Natural killer cell (primary cell): ENCODE results near the gene SPEF2. TPM values are rescaled to one million over a fixed set of nuclear protein-coding genes. Genes with fewer than 3 reads are reported as not detected.

Experiments used
- ATAC-seq, 3 donors: fragments of 150-1000 bp in 2 of 3; fragments of 200-7000 bp in 1 of 3; cut with Tn5 transposase; 1 replicate in 1 of 3; 2 replicates in 2 of 3; pipeline ENCODE4 v1.10.0; 2021; ENCODE audit warnings: mild to moderate bottlenecking in 2 of 3, moderate library complexity in 2 of 3
- DNase-seq, 2 donors: peaks; one replicate each; pipeline versions ENCODE4 v3.0.0 to v3.0.0-alpha.2; 2013 to 2021; ENCODE audit warnings: mixed read lengths in 1 of 2
- H3K27ac ChIP-seq: one replicate; pipeline ENCODE4 v1.5.1; 2013; ENCODE audit warnings: mild to moderate bottlenecking, low read length
- H3K27me3 ChIP-seq: one replicate; pipeline ENCODE4 v1.6.1; 2013; ENCODE audit warnings: low read length; ENCODE audit not compliant: control insufficient read depth, insufficient read depth
- H3K36me3 ChIP-seq: one replicate; pipeline ENCODE4 v1.6.1; 2013; ENCODE audit warnings: low read length; ENCODE audit not compliant: control insufficient read depth, insufficient read depth
- H3K4me1 ChIP-seq: one replicate; pipeline ENCODE4 v1.6.1; 2013; ENCODE audit warnings: low read length; ENCODE audit not compliant: control insufficient read depth, insufficient read depth
- H3K4me3 ChIP-seq: one replicate; pipeline ENCODE4 v1.5.1; 2013; ENCODE audit warnings: low read length
- H3K9me3 ChIP-seq: one replicate; pipeline ENCODE4 v1.6.1; 2013; ENCODE audit warnings: low read length; ENCODE audit not compliant: control insufficient read depth, insufficient read depth
- H3K27ac Mint-ChIP-seq, 2 donors: one replicate each; pipeline ENCODE4 v1.8.0; 2022; ENCODE audit warnings: mild to moderate bottlenecking in 2 of 2, mixed read lengths in 2 of 2, moderate library complexity in 1 of 2
- H3K27me3 Mint-ChIP-seq, 2 donors: one replicate each; pipeline ENCODE4 v1.8.0; 2022; ENCODE audit warnings: low read depth in 2 of 2, mixed read lengths in 2 of 2
- H3K36me3 Mint-ChIP-seq: one replicate; pipeline ENCODE4 v1.8.0; 2022; ENCODE audit warnings: mixed read lengths
- H3K4me1 Mint-ChIP-seq, 2 donors: one replicate each; pipeline ENCODE4 v1.8.0; 2022; ENCODE audit warnings: mixed read lengths in 2 of 2
- H3K4me3 Mint-ChIP-seq: one replicate; pipeline ENCODE4 v1.8.0; 2022; ENCODE audit warnings: mild to moderate bottlenecking, moderate library complexity, mixed read lengths
- H3K9me3 Mint-ChIP-seq, 2 donors: one replicate each; pipeline ENCODE4 v1.8.0; 2022; ENCODE audit warnings: mixed read lengths in 2 of 2
- WGBS: methylation state at CpG from one replicate; pipeline ENCODE4 v1.1.7; 2013; ENCODE audit warnings: missing lambda C conversion rate; ENCODE audit not compliant: insufficient coverage; 5-methylcytosine and 5-hydroxymethylcytosine counted together
- intact Hi-C: fragments of 100-400 bp; cut with micrococcal nuclease; formaldehyde crosslinking; loops from one replicate; pipeline ENCODE4 v1.14.2; 2022
- total RNA-seq, 4 donors: library from RNA; stranded (reverse); fragments of 120-200 nt in 1 of 4; gene quantifications; one replicate each; pipeline versions ENCODE4 v1.2.3 to v1.2.4, GENCODE V29; 2013 to 2022
- TF ChIP-seq, protein P1 (sequence below): fragments of 200-600 bp; IDR thresholded peaks from one replicate; pipeline ENCODE4 v1.8.0; 2022; ENCODE audit warnings: antibody characterized with exemption

Gene SPEF2
- total RNA-seq, 3 donors from 2014 or later (not counting 1 experiment from before 2014, with no cell fraction given), result 6.2 to 13.1 (median 8.5) TPM

DNA sequence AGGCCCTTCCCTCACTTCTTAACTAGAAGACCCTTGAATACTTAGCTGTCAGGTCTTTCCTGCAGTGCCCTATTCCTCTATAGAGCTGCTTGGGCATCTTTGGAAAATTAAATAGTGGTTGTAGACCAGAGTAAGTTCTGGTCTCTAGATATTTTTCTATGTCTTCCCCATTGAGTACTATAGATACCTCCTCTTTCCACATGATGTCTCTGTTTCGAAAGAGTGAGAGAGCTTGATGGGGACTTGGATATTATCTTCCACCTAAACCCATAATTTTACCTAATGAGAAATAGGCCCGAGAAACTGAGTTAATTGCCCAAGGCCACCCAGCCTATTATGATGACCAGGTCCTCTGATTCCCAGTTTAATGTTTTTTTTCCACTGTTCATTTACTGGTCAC lies 40.2 kb downstream of the SPEF2 start:
- TF ChIP-seq, protein P1, sequence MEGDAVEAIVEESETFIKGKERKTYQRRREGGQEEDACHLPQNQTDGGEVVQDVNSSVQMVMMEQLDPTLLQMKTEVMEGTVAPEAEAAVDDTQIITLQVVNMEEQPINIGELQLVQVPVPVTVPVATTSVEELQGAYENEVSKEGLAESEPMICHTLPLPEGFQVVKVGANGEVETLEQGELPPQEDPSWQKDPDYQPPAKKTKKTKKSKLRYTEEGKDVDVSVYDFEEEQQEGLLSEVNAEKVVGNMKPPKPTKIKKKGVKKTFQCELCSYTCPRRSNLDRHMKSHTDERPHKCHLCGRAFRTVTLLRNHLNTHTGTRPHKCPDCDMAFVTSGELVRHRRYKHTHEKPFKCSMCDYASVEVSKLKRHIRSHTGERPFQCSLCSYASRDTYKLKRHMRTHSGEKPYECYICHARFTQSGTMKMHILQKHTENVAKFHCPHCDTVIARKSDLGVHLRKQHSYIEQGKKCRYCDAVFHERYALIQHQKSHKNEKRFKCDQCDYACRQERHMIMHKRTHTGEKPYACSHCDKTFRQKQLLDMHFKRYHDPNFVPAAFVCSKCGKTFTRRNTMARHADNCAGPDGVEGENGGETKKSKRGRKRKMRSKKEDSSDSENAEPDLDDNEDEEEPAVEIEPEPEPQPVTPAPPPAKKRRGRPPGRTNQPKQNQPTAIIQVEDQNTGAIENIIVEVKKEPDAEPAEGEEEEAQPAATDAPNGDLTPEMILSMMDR, result no peak
- 71% methylated on average over 1 of the region's 2 CpGs for WGBS
- intact Hi-C loops, result no loop called here
- no peak overlapping the region for H3K27ac Mint-ChIP-seq
- no peaks in the 10 kb centered on the region for H3K27me3 ChIP-seq
- no peaks in the 10 kb centered on the region for H3K9me3 ChIP-seq
- DNase-seq, result peak in 1 of 2 donors; percentile 39
- no peak overlapping the region for H3K27ac ChIP-seq
- H3K4me1 Mint-ChIP-seq, result no peaks in the 10 kb centered on the region
- H3K36me3 Mint-ChIP-seq, result peaks cover 7% of the 10 kb centered on the region
- H3K9me3 Mint-ChIP-seq, result peaks cover 0 to 4% of the 10 kb centered on the region in 2 donors
- ATAC-seq, result no peak
- no peak overlapping the region for H3K4me3 ChIP-seq
- H3K4me1 ChIP-seq, result no peaks in the 10 kb centered on the region
- no peaks in the 10 kb centered on the region for H3K27me3 Mint-ChIP-seq
- H3K36me3 ChIP-seq, result no peaks in the 10 kb centered on the region
- H3K4me3 Mint-ChIP-seq, result no peak overlapping the region

DNA sequence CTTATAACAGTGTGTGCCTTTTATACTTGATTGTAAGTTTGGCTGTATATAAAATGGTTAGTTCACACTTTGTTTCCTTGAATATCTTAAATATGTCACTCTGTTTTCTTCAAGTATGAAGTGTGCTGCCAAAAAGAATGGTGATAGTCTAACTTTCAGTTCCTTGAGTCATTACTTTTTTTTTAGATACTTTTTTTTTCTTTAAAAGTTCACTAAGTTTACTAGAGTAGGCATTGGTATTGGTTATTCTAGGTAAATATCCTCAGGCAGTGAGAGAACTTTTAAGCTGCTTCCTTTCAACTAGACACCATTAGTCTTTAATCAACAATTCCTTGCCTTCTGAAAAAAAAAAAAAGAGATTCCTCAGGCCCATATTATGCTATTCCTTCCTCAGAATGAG lies 41.9 kb downstream of the SPEF2 start:
- Histone ChIP-seq H3K9me3 (no peaks in the 10 kb centered on the region), H3K36me3 (no peaks in the 10 kb centered on the region), H3K4me3 (no peak overlapping the region), H3K27ac (no peak overlapping the region), H3K4me1 (no peaks in the 10 kb centered on the region), H3K27me3 (no peaks in the 10 kb centered on the region)
- Mint-ChIP-seq H3K4me3 (no peak overlapping the region), H3K36me3 (peaks cover 7% of the 10 kb centered on the region), H3K27ac (no peak overlapping the region), H3K9me3 (peaks cover 0 to 4% of the 10 kb centered on the region in 2 donors), H3K4me1 (peaks cover 0 to 10% of the 10 kb centered on the region in 2 donors), H3K27me3 (no peaks in the 10 kb centered on the region)
- DNase-seq (no peak), ATAC-seq (no peak)
- intact Hi-C loops, result no loop called here
- TF ChIP-seq, protein P1, result no peak

DNA sequence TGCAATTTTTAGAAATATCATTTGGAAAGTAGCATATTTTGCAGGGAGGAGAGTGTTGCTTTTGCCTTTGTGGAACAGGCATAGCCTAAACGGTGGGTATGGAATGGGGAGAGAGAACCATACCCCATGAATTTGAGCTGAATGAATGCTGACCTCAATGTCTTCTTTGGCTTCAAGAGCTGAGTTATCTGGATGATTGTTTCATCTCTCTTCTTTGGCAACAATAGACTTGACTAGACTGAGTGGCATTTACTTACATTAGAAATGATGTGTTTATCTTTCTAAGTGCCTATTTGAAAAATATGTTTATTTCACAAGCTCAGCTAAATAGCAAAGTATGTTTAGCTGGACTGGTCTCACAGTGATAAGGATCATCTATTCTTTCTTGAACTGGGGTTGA lies 42.8 kb downstream of the SPEF2 start:
- WGBS, result 86% methylated on average over 1 of the region's 1 CpG
- no peaks in the 10 kb centered on the region for H3K4me1 ChIP-seq
- H3K36me3 ChIP-seq, result no peaks in the 10 kb centered on the region
- Mint-ChIP-seq H3K36me3 (peaks cover 7% of the 10 kb centered on the region), H3K4me1 (peaks cover 5 to 11% of the 10 kb centered on the region in 2 donors), H3K4me3 (no peak overlapping the region), H3K27ac (no peak overlapping the region), H3K27me3 (no peaks in the 10 kb centered on the region), H3K9me3 (peaks cover 0 to 4% of the 10 kb centered on the region in 2 donors)
- H3K4me3 ChIP-seq, result no peak overlapping the region
- H3K9me3 ChIP-seq, result no peaks in the 10 kb centered on the region
- no peak for DNase-seq
- no peak overlapping the region for H3K27ac ChIP-seq
- H3K27me3 ChIP-seq, result no peaks in the 10 kb centered on the region
- no peak for ATAC-seq
- intact Hi-C loops, result no loop called here
- TF ChIP-seq, protein P1, result no peak

DNA sequence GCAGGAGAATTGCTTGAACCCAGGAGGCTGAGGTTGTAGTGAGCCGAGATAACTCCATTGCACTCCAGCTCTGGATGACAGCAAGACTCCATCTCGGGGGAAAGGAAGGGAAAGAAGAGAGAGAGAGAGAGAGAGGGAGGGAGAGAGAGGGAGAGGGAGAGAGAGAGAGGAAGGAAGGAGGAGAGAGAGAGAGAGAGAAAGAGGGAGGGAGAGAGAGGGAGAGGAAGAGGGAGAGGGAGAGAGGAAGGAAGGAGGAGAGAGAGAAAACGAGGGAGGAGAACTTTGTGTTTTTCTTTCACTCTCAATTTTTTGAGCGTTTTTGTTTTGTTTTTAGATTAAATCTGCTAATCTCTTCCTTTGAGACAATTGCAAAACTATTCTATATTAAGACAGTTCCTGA lies 46.9 kb downstream of the SPEF2 start:
- no peak for ATAC-seq
- Mint-ChIP-seq H3K27me3 (no peaks in the 10 kb centered on the region), H3K9me3 (peaks cover 0 to 4% of the 10 kb centered on the region in 2 donors), H3K27ac (no peak overlapping the region), H3K4me3 (no peak overlapping the region), H3K36me3 (peaks cover 7% of the 10 kb centered on the region), H3K4me1 (peaks cover 5 to 23% of the 10 kb centered on the region in 2 donors)
- no peak overlapping the region for H3K27ac ChIP-seq
- WGBS, result 55% methylated on average over 3 of the region's 4 CpGs
- intact Hi-C loops, result no loop called here
- H3K9me3 ChIP-seq, result no peaks in the 10 kb centered on the region
- no peaks in the 10 kb centered on the region for H3K4me1 ChIP-seq
- H3K27me3 ChIP-seq, result no peaks in the 10 kb centered on the region
- no peaks in the 10 kb centered on the region for H3K36me3 ChIP-seq
- TF ChIP-seq, protein P1, result no peak
- no peak for DNase-seq
- H3K4me3 ChIP-seq, result no peak overlapping the region
